GM23338 (cell line): ENCODE measurements around the gene THBS2.

ENCODE experiments used
- CREB1 ChIP-seq: fragments of 250-450 bp; sonication (Bioruptor Pico); IDR thresholded peaks from 2 replicates; pipeline ENCODE4 v1.5.0; 2020; ENCODE audit warnings: low read depth, mild to moderate bottlenecking, moderate library complexity
- TF ChIP-seq, protein P1 (sequence below), 2 experiments: fragments of 200-600 bp in 1 of 2; sonication (generic) in 1 of 2; conservative IDR thresholded peaks; 2 replicates each; pipeline versions ENCODE4 v1.5.1 to v1.6.1; 2016 to 2017; ENCODE audit warnings: antibody characterized with exemption in 2 of 2, low read depth in 2 of 2, mild to moderate bottlenecking in 2 of 2, moderate library complexity in 1 of 2

DNA sequence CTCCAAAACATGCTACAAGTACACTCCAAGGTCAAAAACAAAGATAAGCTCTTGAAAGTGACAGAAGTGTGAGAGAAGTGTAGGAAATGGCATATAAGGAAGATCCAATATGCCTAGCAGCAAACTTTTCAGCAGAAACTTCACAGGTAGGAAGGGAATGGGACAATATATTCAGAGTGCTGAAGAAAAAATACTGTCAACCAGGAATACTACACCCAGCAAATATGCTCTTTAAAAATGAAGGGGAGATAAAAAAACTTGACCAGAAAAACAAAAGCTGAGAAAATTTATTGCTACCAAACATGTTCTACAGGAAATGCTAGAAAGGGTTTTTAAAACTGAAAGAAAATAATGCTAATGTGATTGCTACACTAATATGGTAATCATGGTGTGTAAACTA lies 46.2 kb downstream of the THBS2 start:
- TF ChIP-seq, protein P1, sequence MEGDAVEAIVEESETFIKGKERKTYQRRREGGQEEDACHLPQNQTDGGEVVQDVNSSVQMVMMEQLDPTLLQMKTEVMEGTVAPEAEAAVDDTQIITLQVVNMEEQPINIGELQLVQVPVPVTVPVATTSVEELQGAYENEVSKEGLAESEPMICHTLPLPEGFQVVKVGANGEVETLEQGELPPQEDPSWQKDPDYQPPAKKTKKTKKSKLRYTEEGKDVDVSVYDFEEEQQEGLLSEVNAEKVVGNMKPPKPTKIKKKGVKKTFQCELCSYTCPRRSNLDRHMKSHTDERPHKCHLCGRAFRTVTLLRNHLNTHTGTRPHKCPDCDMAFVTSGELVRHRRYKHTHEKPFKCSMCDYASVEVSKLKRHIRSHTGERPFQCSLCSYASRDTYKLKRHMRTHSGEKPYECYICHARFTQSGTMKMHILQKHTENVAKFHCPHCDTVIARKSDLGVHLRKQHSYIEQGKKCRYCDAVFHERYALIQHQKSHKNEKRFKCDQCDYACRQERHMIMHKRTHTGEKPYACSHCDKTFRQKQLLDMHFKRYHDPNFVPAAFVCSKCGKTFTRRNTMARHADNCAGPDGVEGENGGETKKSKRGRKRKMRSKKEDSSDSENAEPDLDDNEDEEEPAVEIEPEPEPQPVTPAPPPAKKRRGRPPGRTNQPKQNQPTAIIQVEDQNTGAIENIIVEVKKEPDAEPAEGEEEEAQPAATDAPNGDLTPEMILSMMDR (conservative IDR thresholded peaks at IDR 0.05; ENCODE audit: low read depth in 2 of 2): no peak
- no peak for TF ChIP-seq CREB1 (CRISPR knock-in tag)
